Adipose tissue (tissue), 3 donors: Measurements from ENCODE around the gene SEPTIN8. TPM values are rescaled to one million over a fixed set of nuclear protein-coding genes. Genes with fewer than 3 reads are reported as not detected.

ENCODE experiments used
- polyA plus RNA-seq, 3 donors: library from polyadenylated mRNA; stranded (reverse); fragments of 200-250 nt; gene quantifications; one replicate each; pipeline ENCODE4 v1.2.3, GENCODE V29; 2013
- donor health status: healthy with polysubstance abuse.
- donor health status: Bipolar disorder and iron deficiency.
- donor health status: healthy.

Gene SEPTIN8
- polyA plus RNA-seq, 3 donors, result 11.2 to 34.1 (median 15.4) TPM

Other genes starting within 250 kb of the SEPTIN8 start
- gene IL5, start 233.7 kb downstream of the SEPTIN8 start, polyA plus RNA-seq, result under 1 TPM in 1 of 3 donors, not detected in 2; 0.09 TPM
- gene RAD50, start 220.3 kb downstream of the SEPTIN8 start, polyA plus RNA-seq, result 10 to 100 TPM in 1 of 3 donors, 1 to 10 TPM in 2; 6.3 to 10.1 (median 8.5) TPM
- gene IL13, start 119.1 kb downstream of the SEPTIN8 start, polyA plus RNA-seq, result 1 to 10 TPM in 2 of 3 donors, not detected in 1; 1.2 to 1.3 TPM
- gene IL4, start 103.2 kb downstream of the SEPTIN8 start, polyA plus RNA-seq, result not detected
- 1 to 10 TPM; 1.3 to 4.9 (median 1.9) TPM for gene KIF3A, start 39.7 kb downstream of the SEPTIN8 start, polyA plus RNA-seq
- 1 to 10 TPM in 1 of 3 donors, under 1 TPM in 1, not detected in 1; 0.22 to 1.2 TPM for gene CCNI2, start 29.8 kb downstream of the SEPTIN8 start, polyA plus RNA-seq
- 1 to 10 TPM in 1 of 3 donors, under 1 TPM in 2; 0.11 to 1.5 (median 0.74) TPM for gene SOWAHA, start 36.1 kb upstream of the SEPTIN8 start, polyA plus RNA-seq
- 10 to 100 TPM in 1 of 3 donors, 1 to 10 TPM in 2; 7.1 to 12.6 (median 8.3) TPM for gene SHROOM1, start 53.4 kb upstream of the SEPTIN8 start, polyA plus RNA-seq
- under 1 TPM; 0.11 to 0.63 (median 0.31) TPM for gene GDF9, start 89.2 kb upstream of the SEPTIN8 start, polyA plus RNA-seq
- gene UQCRQ, start 89.4 kb upstream of the SEPTIN8 start, polyA plus RNA-seq, result 100 to 1,000 TPM; 171 to 396 (median 301) TPM
- 1 to 10 TPM in 1 of 3 donors, under 1 TPM in 2; 0.68 to 1.1 (median 0.70) TPM for gene LEAP2, start 96.4 kb upstream of the SEPTIN8 start, polyA plus RNA-seq
- 10 to 100 TPM in 2 of 3 donors, 1 to 10 TPM in 1; 8.6 to 18.0 (median 10.7) TPM for gene AFF4, start 186.4 kb upstream of the SEPTIN8 start, polyA plus RNA-seq
- gene ZCCHC10, start 249.3 kb upstream of the SEPTIN8 start, polyA plus RNA-seq, result 10 to 100 TPM in 2 of 3 donors, 1 to 10 TPM in 1; 7.3 to 19.9 (median 13.6) TPM